WTC11 (cell line): ENCODE measurements around the gene PFKM.

Experiments
- FOXJ3 ChIP-seq: sonication (generic); formaldehyde crosslinking; IDR thresholded peaks from 2 replicates; pipeline ENCODE4 v1.9.0; 2021; ENCODE audit warnings: missing genetic modification reagents, mild to moderate bottlenecking, borderline replicate concordance
- MXD4 ChIP-seq: fragments of 250-450 bp; sonication (Bioruptor Pico); IDR thresholded peaks from 2 replicates; pipeline ENCODE4 v1.8.0; 2021; ENCODE audit warnings: mild to moderate bottlenecking, moderate library complexity, borderline replicate concordance
- NFATC4 ChIP-seq: fragments of 250-450 bp; sonication (Bioruptor Pico); IDR thresholded peaks from 2 replicates; pipeline ENCODE4 v1.9.0; 2021; ENCODE audit warnings: mild to moderate bottlenecking
- TF ChIP-seq, protein P1 (sequence below): fragments of 200-600 bp; IDR thresholded peaks from 2 replicates; pipeline ENCODE4 v1.8.0; 2022; ENCODE audit warnings: antibody characterized with exemption
- TF ChIP-seq, protein P2 (sequence below): sonication (generic); formaldehyde crosslinking; IDR thresholded peaks from 2 replicates; pipeline ENCODE4 v1.8.0; 2022; ENCODE audit warnings: mild to moderate bottlenecking, missing genetic modification reagents
- TF ChIP-seq, protein P3 (sequence below): sonication (generic); formaldehyde crosslinking; IDR thresholded peaks from 2 replicates; pipeline ENCODE4 v1.8.0; 2023; ENCODE audit warnings: missing genetic modification reagents
- TF ChIP-seq, protein P4 (sequence below): sonication (generic); formaldehyde crosslinking; IDR thresholded peaks from 2 replicates; pipeline ENCODE4 v1.8.1; 2023; ENCODE audit warnings: mild to moderate bottlenecking, moderate library complexity, missing genetic modification reagents
- TF ChIP-seq, protein P5 (sequence below): sonication (generic); formaldehyde crosslinking; conservative IDR thresholded peaks from 2 replicates; pipeline ENCODE4 v1.8.1; 2022; ENCODE audit warnings: mild to moderate bottlenecking, missing genetic modification reagents
- TF ChIP-seq, protein P6 (sequence below): sonication (generic); formaldehyde crosslinking; IDR thresholded peaks from 2 replicates; pipeline ENCODE4 v1.8.0; 2022; ENCODE audit warnings: missing genetic modification reagents
- TF ChIP-seq, protein P7 (sequence below): sonication (generic); formaldehyde crosslinking; IDR thresholded peaks from 2 replicates; pipeline ENCODE4 v1.8.0; 2022; ENCODE audit warnings: mild to moderate bottlenecking, missing genetic modification reagents

DNA sequence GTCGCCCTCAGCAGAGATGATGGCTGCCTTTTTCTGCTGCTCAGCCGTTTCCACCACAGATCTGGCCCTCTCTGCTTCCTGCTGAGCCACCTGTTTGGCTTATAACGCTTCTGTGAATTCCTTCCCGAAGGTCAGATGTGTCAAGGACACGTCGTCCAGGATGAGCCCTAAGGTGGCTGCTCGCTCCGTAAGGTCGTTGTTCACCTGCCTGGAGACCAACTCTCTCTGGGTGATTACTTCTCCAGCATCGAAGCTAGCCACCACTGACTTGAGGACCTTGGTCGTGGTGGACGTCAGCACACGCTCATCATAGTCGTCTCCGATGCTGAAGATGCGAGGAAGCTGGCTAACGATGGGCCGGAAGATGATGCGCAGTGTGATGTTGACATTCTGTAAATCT lies 49.8 kb downstream of the PFKM start:
- TF ChIP-seq, protein P1, sequence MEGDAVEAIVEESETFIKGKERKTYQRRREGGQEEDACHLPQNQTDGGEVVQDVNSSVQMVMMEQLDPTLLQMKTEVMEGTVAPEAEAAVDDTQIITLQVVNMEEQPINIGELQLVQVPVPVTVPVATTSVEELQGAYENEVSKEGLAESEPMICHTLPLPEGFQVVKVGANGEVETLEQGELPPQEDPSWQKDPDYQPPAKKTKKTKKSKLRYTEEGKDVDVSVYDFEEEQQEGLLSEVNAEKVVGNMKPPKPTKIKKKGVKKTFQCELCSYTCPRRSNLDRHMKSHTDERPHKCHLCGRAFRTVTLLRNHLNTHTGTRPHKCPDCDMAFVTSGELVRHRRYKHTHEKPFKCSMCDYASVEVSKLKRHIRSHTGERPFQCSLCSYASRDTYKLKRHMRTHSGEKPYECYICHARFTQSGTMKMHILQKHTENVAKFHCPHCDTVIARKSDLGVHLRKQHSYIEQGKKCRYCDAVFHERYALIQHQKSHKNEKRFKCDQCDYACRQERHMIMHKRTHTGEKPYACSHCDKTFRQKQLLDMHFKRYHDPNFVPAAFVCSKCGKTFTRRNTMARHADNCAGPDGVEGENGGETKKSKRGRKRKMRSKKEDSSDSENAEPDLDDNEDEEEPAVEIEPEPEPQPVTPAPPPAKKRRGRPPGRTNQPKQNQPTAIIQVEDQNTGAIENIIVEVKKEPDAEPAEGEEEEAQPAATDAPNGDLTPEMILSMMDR, result no peak
- TF ChIP-seq, protein P2, sequence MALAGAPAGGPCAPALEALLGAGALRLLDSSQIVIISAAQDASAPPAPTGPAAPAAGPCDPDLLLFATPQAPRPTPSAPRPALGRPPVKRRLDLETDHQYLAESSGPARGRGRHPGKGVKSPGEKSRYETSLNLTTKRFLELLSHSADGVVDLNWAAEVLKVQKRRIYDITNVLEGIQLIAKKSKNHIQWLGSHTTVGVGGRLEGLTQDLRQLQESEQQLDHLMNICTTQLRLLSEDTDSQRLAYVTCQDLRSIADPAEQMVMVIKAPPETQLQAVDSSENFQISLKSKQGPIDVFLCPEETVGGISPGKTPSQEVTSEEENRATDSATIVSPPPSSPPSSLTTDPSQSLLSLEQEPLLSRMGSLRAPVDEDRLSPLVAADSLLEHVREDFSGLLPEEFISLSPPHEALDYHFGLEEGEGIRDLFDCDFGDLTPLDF (CRISPR knock-in tag), result no peak
- TF ChIP-seq, protein P3, sequence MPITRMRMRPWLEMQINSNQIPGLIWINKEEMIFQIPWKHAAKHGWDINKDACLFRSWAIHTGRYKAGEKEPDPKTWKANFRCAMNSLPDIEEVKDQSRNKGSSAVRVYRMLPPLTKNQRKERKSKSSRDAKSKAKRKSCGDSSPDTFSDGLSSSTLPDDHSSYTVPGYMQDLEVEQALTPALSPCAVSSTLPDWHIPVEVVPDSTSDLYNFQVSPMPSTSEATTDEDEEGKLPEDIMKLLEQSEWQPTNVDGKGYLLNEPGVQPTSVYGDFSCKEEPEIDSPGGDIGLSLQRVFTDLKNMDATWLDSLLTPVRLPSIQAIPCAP (CRISPR knock-in tag), result no peak
- TF ChIP-seq, protein P4, sequence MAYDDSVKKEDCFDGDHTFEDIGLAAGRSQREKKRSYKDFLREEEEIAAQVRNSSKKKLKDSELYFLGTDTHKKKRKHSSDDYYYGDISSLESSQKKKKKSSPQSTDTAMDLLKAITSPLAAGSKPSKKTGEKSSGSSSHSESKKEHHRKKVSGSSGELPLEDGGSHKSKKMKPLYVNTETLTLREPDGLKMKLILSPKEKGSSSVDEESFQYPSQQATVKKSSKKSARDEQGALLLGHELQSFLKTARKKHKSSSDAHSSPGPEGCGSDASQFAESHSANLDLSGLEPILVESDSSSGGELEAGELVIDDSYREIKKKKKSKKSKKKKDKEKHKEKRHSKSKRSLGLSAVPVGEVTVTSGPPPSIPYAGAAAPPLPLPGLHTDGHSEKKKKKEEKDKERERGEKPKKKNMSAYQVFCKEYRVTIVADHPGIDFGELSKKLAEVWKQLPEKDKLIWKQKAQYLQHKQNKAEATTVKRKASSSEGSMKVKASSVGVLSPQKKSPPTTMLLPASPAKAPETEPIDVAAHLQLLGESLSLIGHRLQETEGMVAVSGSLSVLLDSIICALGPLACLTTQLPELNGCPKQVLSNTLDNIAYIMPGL (CRISPR knock-in tag), result no peak
- TF ChIP-seq NFATC4 (CRISPR knock-in tag) (no peak), MXD4 (CRISPR knock-in tag) (no peak), FOXJ3 (CRISPR knock-in tag) (no peak)
- TF ChIP-seq, protein P5, sequence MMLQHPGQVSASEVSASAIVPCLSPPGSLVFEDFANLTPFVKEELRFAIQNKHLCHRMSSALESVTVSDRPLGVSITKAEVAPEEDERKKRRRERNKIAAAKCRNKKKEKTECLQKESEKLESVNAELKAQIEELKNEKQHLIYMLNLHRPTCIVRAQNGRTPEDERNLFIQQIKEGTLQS (CRISPR knock-in tag), result no peak
- TF ChIP-seq, protein P6, sequence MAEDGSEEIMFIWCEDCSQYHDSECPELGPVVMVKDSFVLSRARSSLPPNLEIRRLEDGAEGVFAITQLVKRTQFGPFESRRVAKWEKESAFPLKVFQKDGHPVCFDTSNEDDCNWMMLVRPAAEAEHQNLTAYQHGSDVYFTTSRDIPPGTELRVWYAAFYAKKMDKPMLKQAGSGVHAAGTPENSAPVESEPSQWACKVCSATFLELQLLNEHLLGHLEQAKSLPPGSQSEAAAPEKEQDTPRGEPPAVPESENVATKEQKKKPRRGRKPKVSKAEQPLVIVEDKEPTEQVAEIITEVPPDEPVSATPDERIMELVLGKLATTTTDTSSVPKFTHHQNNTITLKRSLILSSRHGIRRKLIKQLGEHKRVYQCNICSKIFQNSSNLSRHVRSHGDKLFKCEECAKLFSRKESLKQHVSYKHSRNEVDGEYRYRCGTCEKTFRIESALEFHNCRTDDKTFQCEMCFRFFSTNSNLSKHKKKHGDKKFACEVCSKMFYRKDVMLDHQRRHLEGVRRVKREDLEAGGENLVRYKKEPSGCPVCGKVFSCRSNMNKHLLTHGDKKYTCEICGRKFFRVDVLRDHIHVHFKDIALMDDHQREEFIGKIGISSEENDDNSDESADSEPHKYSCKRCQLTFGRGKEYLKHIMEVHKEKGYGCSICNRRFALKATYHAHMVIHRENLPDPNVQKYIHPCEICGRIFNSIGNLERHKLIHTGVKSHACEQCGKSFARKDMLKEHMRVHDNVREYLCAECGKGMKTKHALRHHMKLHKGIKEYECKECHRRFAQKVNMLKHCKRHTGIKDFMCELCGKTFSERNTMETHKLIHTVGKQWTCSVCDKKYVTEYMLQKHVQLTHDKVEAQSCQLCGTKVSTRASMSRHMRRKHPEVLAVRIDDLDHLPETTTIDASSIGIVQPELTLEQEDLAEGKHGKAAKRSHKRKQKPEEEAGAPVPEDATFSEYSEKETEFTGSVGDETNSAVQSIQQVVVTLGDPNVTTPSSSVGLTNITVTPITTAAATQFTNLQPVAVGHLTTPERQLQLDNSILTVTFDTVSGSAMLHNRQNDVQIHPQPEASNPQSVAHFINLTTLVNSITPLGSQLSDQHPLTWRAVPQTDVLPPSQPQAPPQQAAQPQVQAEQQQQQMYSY (CRISPR knock-in tag), result no peak
- TF ChIP-seq, protein P7, sequence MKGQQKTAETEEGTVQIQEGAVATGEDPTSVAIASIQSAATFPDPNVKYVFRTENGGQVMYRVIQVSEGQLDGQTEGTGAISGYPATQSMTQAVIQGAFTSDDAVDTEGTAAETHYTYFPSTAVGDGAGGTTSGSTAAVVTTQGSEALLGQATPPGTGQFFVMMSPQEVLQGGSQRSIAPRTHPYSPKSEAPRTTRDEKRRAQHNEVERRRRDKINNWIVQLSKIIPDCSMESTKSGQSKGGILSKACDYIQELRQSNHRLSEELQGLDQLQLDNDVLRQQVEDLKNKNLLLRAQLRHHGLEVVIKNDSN (CRISPR knock-in tag), result no peak
